Activated naive CD4-positive, alpha-beta T cell treated with anti-CD3 and anti-CD28 coated beads, Interleukin-2, amount 50 U/mL, for 16 hours (primary cell): ENCODE results near the gene CPZ.

Source experiments
- DNase-seq: peaks from one replicate; pipeline ENCODE4 v3.0.0-alpha.2; 2020

CPZ gene

GRCh38 chr4:8596891-8597290 lies 4.3 kb downstream of the CPZ start:
- DNase-seq: no peak

- no peak for DNase-seq
Observed at GRCh38 chr4:8597319-8597718, 4.8 kb downstream of the CPZ start.

GRCh38 chr4:8597791-8598190 lies 5.2 kb downstream of the CPZ start:
- DNase-seq: no peak

- no peak for DNase-seq
Observed at GRCh38 chr4:8598391-8599090, 6.0 kb downstream of the CPZ start.

- no peak for DNase-seq
Observed at GRCh38 chr4:8599091-8599460, 6.5 kb downstream of the CPZ start.

DNA sequence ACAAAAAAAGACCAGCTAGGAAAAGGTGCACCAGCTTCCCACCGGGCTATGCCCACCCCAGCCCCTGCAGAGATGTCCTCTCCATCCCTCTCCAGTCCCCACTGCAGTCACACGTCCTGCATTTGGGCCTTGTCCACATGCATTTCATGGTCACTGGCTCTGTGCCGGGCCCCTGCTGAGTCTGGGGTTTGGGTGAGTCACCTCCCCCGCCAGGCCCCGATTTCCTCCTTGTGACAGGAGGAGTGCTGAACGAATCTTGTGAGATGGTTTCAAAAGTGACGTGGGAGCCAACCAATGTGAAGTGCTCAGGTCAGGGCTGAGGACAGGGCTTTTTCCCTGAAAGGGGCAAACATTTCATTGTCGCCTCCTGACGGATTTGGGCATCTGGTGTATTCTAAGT lies 7.1 kb downstream of the CPZ start:
- no peak for DNase-seq

DNA sequence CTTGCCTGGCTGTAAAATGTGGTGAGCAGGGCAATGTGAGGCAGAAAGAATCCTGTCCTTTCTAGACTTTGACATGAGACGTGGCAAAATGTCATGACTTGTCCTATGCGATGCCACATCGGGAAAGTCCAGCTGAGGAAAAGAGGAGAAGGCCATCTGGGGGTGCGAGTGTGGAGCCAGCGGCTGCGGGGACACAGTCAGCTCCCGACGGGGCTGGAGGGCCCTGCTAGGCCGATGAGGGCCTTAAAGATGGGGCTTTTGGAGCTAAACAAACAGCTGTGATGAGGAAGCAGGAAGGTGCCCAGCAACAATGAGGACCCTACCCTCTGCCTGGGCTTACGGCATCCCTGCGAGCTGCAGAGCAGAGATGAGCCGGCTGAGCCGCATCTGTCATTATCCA lies 7.7 kb downstream of the CPZ start:
- DNase-seq: no peak

GRCh38 chr4:8600686-8601085 lies 8.1 kb downstream of the CPZ start:
- no peak for DNase-seq

- DNase-seq: no peak
Observed at GRCh38 chr4:8601086-8601485, 8.5 kb downstream of the CPZ start.

- no peak for DNase-seq
Observed at GRCh38 chr4:8601556-8601955, 9.0 kb downstream of the CPZ start.

DNA sequence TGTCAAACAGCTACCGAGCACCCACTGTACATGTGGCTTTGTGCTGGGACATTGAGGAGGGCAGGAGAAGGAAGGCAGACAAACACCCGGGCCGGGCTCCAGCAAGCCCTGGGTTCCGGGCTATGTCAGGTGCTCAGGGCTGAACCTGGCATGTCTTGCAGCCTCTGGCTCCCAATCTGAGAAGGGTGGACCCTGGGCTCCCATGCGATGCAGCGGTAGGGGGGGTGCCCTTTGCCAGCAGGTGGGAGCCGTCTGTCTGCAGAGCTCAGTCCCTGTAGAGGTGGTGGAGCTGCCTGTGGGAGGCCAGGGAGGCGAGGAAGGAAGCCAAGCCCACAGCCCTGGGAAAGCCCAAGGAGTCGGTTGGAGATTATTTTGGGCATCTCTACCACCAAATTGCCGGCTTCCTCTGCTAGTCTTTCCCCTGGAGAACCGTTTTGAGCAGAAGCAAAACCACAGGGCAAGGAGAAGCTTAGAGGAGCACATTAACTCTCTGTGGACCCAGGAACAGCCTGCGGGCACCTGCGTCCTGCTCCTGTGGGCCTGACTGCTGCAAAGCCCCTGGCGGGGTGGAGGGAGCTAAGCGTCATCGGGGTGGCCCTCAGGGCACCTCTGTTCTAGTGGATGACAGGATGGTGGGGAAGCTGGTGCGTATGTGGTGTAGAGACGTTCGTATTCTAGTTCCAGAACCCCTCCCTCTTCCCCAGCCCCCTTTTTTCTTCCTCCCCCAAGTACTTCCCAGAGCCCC lies 10.3 kb downstream of the CPZ start:
- no peak for DNase-seq

GRCh38 chr4:8603931-8604330 lies 11.4 kb downstream of the CPZ start:
- DNase-seq: no peak

DNA sequence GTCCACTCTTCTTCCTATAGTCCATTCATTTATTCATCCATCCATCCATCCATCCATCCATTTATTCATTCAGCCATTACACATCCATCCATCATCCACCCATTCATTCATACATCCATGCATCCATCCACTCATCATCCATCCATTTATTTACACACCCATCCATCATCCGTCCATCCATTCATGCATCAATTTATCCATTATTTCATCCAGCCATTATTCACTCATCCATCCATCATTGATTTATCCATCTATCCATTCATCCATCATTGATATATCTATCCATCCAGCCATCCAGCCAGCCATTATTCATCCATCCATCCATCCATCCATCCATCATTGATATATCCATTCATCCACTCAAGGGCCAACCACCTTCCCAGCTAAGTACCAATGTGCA lies 12.7 kb downstream of the CPZ start:
- DNase-seq: no peak

GRCh38 chr4:8606476-8606875 lies 13.9 kb downstream of the CPZ start:
- no peak for DNase-seq

- no peak for DNase-seq
Observed at GRCh38 chr4:8606966-8607365, 14.4 kb downstream of the CPZ start.

- DNase-seq: peak; percentile 43
Observed at GRCh38 chr4:8607603-8608481, 15.3 kb downstream of the CPZ start.

DNA sequence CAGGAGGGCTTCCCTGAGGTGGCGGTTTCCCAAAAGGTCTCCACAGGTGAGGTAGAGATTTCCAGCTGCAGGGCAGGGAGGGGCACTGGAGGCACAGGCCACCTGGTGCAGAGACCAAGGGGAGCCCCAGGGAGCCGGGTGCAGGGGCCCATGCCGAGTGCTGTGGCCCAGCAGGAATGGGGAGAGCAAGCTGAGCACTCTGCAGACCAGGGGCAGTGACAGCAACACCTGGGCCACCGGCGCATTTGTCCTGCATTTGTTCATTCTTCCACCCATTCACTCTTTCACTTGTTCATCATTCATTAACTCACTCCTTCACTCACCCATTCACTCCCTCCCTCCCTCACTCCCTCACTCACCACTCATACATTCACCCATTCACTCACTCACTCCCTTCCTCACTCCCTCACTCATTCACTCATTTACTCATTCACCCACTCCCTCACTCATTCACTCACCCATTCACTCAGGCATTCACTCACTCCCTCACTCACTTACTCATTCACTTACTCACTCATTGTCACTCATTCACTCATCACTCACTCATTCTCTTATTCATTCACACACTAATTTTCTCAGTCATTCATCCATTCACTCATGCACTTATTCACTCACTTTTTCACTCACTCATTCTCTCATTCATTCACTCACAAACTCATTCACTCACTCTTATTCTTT lies 16.3 kb downstream of the CPZ start:
- no peak for DNase-seq

- no peak for DNase-seq
Observed at GRCh38 chr4:8609406-8609805, 16.8 kb downstream of the CPZ start.

DNA sequence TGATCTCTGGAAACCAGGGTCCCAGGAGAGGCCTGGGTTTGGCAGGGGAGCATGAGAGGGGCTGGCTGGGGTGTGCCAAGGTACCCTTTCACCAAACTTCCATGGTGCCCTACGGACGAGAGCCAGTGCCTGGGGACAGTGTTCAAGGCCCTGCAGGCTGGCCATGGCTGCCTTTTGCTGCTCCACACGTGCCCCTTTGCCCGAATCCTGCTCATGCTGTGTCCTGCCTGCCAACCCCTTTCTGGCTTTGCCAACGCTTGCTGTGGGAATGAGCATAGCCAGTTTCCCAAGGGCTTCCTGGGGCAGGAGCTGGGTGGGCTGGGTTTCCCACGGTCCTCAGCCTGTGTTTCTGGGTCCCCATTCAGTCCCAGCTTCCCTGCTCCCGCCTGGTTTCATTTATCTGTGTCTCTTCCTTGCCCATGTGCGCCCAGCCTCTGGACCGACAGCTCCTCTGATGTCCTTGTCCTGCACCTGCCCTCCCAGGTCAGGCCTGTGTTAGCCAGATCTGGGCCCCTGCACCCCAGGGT lies 17.3 kb downstream of the CPZ start:
- DNase-seq: no peak

- no peak for DNase-seq
Observed at GRCh38 chr4:8610858-8611616, 18.5 kb downstream of the CPZ start.

DNA sequence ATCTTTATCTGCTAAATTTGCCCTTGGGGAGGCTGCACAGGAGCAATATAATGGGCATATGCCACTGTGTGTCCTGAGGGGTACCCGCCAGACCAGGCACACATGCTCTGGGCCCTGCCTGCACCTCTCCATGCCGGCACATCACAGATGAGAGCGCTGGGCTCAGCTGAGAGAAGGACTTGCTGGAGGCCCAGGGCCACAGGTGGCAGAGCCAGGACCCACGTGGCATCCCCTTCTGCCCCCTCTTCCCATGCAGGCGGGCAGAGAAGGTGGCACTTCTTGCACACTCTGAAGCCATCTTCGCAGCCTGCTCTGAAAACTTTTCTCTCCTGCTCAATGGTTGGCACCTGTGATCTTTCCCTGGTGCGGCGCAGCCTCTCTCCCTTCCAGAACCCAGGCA lies 20.1 kb downstream of the CPZ start:
- no peak for DNase-seq
